GM21737 (cell line): ENCODE results near the gene NUMB.

Source experiments
- ATAC-seq: cut with Tn5 transposase; IDR thresholded peaks from one replicate; pipeline ENCODE4 v1.9.1; 2021; ENCODE audit warnings: mild to moderate bottlenecking, moderate library complexity; ENCODE audit not compliant: unreplicated experiment

The NUMB gene

GRCh38 chr14:73293782-73294781 lies 164.3 kb downstream of the NUMB start:
- ATAC-seq: no peak

GRCh38 chr14:73290279-73290678 lies 168.1 kb downstream of the NUMB start:
- peak; percentile 50 for ATAC-seq

- no peak for ATAC-seq
These were observed 168.6 kb downstream of the NUMB start for GRCh38 chr14:73289729-73290128.

DNA sequence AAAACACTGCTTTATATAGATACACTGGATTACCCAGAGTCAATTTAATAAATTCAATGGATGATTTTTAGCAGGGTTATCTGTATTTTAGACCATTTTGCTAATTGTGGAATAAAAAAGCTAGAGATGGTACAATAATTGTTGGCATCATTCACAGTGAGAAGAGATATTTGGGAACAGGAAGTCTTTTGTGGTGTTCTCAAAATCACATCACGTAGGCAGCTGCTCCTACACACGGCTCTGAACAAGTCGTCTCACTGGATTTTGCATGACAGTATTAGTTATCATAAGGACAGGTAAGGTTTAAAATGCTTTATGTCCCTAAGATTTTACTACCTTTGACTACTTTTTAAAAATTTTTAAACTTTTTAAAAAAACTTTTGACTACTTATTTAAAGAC lies 169.0 kb downstream of the NUMB start:
- no peak for ATAC-seq

GRCh38 chr14:73287071-73287470 lies 171.3 kb downstream of the NUMB start:
- no peak for ATAC-seq

- ATAC-seq: no peak
These were observed 171.7 kb downstream of the NUMB start for GRCh38 chr14:73286598-73286997.

DNA sequence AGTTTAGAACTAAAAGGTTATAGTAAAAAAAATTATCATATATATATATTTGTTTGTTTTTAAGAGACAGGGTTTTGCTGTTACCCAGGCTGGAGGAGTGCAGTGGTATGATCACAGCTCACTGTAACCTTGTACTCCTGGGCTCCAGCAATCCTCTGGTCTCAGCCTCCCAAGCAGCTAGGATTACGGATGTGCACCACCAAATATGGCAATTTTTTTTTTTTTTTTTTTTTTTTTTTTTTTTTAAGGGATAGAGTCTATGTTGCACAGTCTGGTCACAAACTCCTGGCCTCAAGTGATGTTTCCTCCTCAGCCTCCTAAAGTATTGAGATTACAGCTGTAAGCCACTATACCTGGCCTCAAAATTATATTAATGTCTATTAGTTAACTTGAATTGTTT lies 172.4 kb downstream of the NUMB start:
- ATAC-seq: no peak

- no peak for ATAC-seq
These were observed 174.6 kb downstream of the NUMB start for GRCh38 chr14:73283608-73284379.

GRCh38 chr14:73280903-73281302 lies 177.4 kb downstream of the NUMB start:
- no peak for ATAC-seq

GRCh38 chr14:73277376-73277775 lies 181.0 kb downstream of the NUMB start:
- no peak for ATAC-seq

GRCh38 chr14:73276836-73277235 lies 181.5 kb downstream of the NUMB start:
- ATAC-seq: no peak

GRCh38 chr14:73273799-73274198 lies 184.5 kb downstream of the NUMB start:
- ATAC-seq: no peak

GRCh38 chr14:73272393-73272792 lies 186.0 kb downstream of the NUMB start:
- no peak for ATAC-seq

- peak; percentile 75 for ATAC-seq
These were observed 188.4 kb downstream of the NUMB start for GRCh38 chr14:73269729-73270531.

GRCh38 chr14:73267474-73267873 lies 190.9 kb downstream of the NUMB start:
- ATAC-seq: no peak

DNA sequence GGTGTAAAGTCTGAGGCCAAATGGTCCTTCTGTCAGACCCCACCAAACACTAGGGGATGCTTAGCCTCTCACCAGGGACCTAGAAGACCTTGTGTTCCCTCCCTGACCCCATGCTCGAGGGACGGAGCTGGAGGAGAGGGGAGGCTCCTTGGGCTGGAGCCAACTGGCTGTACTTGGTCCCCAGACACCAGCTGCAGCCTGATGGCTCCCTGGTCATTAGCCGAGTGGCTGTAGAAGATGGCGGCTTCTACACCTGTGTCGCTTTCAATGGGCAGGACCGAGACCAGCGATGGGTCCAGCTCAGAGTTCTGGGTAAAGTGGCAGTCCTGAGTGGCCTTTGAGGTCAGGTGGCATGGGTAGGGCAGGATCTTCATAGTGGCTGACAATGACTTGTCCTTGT lies 192.0 kb downstream of the NUMB start:
- ATAC-seq: no peak

DNA sequence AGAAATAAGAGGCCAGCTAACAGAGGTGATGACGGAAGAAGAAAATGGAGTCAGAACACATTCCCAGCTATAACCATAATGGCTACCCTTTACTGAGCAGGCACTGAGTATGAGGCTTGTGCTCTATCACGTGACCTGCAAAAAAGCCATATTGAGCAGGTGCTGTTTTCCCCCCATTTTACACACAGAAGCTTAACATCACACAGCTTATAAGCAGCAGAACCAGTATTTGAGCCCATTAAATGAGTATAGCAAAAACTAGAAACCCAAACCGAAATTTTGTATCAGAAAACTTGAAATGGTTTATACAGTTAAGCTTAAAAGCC lies 192.7 kb downstream of the NUMB start:
- no peak for ATAC-seq

DNA sequence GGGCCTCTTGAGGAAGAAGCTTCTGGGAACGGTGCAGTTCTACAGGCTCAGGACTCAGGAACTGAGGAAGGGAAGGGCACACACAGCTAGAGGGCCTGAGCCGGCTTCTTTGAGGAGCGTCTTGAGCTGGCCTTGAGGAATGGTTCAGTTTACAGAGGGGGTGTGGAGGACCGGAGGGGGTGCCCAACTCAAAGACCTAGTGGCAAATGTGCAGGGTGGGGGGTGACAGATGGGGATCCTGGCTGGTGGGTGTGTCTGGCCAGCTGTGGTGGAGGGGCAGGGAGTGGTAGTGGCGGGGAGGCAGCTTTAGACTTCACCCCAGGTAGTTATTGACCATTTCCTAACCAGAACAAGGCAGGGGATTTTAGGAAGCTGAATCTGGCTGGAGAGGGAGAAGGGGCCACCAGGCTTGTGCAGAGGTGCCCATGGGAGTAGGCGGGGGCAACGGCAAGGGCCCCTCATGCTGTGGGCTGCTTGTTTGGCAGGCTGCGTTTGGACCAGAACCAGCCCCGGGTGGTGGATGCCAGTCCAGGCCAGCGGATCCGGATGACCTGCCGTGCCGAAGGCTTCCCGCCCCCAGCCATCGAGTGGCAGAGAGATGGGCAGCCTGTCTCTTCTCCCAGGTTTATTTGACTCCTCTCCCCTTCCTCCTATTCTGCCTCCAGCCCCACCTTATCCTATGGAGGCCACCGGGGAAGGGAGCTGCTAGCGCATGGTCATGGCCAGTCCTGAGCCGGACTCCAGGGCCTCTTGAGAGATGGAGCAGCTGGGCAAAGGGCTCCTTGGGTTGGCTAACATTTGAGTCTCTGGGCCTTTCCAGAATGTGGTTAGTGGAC lies 193.2 kb downstream of the NUMB start:
- no peak for ATAC-seq

- ATAC-seq: no peak
These were observed 194.1 kb downstream of the NUMB start for GRCh38 chr14:73264080-73264884.
